Suppressor macrophage treated with lipopolysaccharide for 4 hours (primary cell): ENCODE measurements around the gene HIP1R.

ENCODE experiments used
- DNase-seq: peaks from one replicate; pipeline ENCODE4 v3.0.0-alpha.2; 2020

HIP1R gene

DNA sequence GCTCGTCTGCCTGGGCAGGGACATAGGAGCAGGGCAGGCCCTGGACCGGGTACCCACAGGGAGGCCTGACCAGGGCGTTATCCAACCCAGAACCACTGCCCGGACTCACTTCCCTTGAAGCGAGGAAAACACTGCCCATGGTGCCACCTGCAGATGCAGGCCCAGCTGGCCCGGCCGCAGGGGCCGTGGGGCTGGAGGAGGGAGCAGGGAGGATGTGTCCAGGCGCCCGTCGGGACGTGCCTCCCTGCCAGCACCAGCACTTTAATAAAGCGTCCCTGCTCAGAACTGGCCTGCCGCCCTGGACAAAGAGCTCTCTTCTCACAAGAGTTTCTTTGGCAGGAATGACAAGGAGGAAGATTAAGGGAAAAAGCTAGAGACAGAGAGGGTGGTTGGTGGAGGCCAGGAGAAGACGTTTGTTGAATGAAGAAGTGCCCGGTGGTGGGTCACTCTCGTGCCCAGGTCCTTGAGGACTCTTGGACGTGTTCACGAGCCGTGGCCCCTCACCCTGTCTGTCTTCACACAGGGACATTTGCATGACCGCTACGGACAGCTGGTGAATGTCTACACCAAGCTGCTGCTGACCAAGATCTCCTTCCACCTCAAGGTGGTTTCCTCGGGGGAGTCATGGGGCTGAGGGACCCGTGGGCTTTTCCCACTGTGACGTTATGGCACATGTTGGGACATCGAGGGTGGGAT is 14.2 kb downstream of the HIP1R start:
- no peak for DNase-seq

DNA sequence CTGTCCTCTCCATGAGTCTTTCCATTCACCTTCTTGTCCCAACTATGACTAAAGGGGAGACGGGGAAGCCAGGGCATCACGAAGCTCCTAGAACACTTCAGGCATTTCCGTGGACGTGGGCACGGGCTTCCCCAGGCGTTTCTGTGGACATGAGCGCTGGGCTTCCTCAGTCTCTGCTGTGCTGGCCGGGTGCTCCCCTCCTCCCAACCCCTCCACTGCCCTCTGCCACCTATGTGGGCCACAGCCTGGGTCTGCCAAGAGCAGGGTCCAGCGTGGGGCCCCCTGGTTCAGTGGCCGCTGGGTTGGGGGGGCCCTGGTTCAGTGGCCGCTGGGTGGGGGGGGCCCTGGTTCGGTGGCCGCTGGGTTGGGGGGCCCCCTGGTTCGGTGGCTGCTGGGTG is 14.8 kb downstream of the HIP1R start:
- DNase-seq = no peak

DNA sequence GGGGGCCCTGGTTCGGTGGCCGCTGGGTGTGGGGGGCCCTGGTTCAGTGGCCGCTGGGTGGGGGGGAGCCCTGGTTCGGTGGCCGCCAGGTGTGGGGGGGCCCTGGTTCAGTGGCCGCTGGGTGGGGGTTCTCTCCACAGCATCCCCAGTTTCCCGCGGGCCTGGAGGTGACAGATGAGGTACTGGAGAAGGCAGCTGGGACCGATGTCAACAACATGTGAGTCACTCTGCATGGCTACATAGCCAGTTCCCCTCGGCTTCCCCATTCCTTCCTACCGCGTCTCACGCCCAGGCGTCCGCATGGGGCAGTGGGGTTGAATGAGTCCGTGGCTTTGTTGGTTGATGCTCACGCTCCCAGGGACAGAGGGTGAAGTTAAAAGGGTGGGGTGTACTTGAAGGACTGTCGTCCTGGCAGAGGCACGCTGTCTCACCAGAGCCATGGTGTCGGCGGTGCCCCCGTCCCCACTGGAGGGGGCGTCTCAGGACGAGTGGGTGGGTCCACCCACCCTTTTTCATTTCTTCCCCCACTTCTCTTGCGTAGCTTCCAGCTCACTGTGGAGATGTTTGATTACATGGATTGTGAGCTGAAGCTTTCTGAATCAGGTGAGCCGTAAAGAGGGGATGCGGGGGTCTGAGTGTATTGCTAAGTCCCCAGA is 15.6 kb downstream of the HIP1R start:
- DNase-seq = peak; percentile 35

DNA sequence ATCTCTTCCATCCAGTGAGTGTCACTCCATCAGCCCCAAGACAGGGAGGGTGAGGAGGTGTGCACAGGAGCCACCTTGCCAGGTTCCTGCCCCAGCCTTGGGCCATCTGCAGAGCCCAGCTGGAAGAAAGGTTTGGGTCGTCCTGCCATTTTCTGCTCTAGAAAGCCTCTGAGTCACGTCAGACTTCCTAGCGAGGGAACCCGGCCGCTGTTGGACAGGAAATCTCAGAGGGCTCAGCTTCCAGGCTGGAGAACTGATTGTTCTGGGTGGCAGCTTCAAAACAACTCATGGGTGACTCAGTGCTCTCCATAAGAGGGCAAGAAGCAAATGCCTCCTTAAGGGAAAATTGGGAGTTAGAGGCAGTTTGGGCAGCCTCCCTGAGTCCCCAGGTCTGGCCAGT is 16.6 kb downstream of the HIP1R start:
- DNase-seq = no peak

DNA sequence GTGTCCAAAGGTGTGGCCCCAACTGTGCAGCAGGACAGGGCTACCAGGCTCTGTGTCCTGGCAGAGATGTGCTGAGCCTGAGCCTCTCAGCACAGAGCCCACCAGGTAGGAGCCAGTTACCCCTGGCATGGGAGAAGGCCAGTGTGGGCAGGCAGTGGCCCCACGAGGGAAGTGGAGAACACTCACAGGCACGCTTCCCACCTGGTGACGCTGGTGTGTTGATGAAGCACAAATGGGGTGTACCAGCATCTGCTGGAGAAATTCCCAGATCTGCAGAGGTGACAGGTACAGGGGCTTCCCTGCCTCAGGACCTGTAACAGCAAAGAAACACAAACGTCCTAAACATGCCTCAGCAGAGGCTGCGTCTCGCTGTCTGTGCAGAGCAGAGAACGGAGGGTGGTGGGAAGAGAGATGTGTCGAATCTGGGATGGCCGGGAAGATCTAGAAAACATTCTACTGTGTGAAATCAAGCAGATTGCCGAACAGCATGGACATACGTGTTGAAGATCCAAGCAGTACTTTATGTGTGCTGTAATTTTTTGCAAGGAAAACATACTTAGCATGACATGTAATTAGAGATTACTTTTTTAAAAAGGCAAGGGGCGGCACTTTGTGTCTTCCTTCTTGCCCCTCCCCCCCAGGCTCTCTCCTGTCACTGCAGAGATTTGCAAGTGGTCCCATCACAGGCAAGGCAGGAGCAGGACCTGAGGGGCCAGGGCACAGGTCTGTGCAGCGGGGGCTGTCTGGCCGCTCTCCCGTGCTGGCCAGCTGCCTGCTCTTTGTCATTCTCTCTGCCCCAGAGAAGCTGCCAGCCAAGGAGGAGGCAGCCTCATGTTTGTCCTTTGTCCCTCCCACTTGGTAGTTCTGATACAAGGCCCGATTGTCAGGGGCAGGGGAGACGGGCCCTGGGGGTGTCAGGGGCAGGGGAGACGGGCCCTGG is 17.3 kb downstream of the HIP1R start:
- no peak for DNase-seq

DNA sequence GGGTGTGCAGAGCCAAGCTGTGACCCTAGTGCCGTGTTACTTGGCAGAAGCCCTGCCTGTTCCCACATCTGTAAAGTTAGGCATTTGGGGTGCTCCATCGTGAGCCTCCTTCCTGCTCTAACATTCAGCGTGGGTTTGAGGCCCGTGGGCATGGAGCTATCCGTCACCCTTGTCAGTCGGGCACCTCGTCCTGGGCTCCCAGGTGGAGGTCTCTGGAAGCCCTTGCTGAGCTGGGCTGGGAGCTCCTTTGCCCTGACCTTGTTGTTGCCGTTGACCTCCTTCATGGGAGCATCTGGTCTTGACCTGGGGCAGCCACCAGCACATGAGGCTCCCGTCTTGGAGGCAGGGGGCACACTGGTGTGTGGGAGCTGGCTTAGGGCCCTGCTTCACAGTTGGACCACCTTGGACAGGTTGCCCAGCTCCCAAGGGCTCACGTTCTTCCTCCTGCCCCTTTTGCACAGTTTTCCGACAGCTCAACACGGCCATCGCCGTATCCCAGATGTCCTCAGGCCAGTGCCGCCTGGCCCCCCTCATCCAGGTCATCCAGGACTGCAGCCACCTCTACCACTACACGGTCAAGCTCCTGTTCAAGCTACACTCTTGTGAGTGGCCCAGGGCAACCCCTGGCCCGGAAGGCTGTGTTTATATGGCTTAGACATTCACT is 18.5 kb downstream of the HIP1R start:
- DNase-seq = no peak

DNA sequence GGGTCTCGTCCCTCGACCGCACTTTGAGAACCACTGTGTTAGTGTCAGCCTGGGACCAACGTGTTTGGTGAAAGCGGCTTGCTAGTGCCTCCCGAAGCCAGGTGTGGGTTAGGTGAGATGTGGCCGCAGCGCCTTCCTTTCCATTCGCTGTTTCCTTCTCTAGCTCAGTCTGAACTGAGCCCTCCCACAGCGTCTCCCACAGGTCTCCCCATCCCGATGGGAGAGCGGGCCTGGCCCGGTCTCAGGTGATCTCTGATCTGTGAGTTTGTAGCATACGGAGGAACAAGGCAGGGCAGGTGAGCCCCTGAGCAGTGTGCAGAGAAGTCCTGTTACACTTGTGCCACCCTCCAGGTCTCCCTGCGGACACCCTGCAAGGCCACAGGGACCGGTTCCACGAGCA is 19.3 kb downstream of the HIP1R start:
- no peak for DNase-seq

DNA sequence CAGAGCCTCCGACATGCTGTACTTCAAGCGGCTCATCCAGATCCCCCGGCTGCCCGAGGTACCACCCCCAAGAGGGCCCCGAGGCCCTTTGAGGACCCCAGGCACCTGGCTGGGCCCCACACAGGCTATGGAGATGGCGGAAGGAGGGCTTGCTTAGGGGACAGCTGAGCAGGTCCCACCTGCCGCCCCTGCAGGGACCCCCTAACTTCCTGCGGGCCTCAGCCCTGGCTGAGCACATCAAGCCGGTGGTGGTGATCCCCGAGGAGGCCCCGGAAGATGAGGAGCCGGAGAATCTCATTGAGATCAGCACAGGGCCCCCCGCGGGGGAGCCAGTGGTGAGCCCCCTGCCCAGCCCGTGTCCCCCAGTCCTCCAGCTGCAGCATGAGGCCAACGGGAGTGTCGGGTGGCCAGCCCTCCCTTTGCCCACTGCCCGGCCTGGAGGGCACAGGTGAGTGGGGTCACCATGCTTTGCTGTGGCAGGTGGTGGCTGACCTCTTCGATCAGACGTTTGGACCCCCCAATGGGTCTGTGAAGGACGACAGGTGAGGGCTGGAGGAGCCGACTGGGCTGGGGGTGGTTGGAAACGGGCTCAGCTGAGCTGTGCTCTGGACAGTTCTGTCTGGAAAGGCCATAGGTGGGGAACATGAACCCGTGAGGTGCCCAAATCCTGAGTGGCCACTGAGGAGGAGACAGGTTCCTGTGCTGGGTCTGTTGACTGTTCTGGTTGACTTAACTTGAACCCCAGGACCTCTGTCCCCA is 20.0 kb downstream of the HIP1R start:
- no peak for DNase-seq

DNA sequence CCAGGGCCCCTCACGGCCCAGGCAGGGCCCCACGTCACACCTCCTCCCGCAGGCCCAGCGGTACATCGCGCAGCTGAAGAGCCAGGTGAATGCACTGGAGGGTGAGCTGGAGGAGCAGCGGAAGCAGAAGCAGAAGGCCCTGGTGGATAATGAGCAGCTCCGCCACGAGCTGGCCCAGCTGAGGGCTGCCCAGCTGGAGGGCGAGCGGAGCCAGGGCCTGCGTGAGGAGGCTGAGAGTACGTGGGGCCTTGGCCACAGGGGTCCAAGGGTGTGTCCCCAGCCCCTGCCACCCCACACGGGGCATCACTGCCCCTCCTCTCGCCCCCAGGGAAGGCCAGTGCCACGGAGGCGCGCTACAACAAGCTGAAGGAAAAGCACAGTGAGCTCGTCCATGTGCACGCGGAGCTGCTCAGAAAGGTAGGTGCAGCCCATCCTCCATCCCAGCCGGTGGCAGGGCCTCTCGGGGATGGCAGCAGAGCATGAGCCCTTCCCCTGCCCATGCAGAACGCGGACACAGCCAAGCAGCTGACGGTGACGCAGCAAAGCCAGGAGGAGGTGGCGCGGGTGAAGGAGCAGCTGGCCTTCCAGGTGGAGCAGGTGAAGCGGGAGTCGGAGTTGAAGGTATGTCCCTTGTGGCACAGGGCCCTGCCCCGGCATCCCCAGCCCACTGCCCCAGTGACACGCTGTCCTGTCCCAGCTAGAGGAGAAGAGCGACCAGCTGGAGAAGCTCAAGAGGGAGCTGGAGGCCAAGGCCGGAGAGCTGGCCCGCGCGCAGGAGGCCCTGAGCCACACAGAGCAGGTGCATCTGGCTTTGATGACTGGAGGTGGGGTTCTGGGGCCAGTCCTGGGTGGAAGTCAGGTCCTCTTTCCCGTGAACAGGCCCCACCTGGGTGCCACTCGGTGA is 20.9 kb downstream of the HIP1R start:
- DNase-seq = no peak

DNA sequence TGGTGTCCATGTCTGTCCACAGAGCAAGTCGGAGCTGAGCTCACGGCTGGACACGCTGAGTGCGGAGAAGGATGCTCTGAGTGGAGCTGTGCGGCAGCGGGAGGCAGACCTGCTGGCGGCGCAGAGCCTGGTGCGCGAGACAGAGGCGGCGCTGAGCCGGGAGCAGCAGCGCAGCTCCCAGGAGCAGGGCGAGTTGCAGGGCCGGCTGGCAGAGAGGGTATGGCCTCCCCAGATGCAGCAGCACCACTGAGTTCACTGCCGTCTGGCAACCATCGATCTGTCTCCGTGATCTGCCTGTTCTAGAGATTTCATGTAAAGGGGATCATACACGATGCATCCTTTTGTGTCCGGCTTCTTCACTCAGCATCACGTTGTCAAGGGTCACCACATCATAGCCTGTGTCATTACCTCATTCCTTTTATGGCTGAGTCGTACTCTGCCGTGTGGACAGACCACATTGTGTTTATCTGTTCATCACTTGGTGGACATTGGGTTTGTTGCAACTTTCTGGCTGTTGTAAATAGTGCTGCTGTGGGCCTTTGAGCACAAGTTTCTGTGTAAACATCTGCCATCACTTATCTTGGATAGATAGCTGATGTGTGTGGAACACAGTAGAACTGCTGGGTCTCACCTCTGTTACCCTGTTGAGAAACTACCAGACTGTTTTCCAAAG is 21.9 kb downstream of the HIP1R start:
- DNase-seq = no peak

DNA sequence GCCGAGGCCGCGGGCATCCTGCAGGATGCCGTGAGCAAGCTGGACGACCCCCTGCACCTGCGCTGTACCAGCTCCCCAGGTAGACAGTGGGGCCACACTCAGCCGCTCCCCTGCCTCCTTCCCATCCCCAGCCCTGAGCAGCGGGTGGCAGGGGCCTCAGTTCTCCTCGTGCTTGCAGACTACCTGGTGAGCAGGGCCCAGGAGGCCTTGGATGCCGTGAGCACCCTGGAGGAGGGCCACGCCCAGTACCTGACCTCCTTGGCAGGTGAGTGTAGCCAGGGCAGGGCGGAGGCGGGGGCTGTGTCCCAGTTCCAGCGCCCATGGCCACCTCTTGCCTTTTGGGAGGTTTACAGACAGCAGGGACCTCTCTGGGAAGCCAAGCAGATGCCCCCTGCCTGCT is 22.9 kb downstream of the HIP1R start:
- no peak for DNase-seq

DNA sequence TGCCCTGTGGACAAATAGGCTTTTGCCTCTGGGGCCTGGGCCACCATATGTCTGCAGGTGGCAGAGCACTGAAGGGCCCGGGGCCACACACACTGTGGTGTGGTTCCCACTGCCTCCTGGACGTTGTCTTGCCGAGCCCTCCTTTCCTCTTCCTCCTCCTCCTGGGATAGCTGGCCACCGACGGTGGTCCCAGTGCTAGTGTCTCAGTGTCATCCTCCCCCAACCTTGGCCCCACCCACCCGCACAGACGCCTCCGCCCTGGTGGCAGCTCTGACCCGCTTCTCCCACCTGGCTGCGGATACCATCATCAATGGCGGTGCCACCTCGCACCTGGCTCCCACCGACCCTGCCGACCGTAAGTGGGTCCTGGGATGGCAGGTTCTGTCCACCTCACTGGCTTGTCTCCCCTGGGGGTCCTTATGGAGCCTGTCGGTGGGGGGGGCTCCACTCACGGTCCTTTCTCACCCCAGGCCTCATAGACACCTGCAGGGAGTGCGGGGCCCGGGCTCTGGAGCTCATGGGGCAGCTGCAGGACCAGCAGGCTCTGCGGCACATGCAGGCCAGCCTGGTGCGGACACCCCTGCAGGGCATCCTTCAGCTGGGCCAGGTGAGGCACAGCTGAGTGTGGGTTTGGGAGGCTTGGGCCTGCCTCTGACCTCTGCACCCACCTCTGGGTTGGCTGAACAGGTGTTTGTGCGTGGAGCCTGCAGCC is 23.5 kb downstream of the HIP1R start:
- DNase-seq = no peak

DNA sequence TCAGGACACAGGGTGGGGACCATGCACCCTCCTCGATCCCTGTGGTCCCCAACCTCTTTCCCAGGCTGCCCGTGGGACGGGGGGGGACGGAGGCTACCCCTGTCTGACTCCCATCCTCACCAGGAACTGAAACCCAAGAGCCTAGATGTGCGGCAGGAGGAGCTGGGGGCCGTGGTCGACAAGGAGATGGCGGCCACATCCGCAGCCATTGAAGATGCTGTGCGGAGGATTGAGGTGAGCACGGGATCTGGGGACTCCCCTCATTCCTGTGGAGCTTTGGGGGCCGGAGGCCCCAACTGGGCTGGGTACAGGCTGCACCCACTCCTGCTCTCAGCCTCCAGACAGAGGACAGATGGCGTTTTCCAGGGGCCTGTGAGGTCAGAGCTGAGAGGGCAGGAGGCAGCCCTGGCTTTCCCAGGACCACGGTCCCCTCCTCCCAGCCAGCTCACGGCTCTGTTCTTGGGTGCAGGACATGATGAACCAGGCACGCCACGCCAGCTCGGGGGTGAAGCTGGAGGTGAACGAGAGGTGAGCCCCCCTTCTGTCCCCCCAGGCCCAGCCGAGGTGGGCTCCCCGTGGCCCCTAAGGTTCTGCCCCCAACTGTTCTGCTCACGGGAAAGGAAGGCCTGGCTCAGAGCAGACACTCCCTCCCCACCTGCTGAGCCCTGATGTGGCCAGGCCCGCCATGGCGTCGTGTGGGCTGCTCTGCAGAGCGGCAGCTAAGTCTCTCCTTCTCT is 24.2 kb downstream of the HIP1R start:
- no peak for DNase-seq

DNA sequence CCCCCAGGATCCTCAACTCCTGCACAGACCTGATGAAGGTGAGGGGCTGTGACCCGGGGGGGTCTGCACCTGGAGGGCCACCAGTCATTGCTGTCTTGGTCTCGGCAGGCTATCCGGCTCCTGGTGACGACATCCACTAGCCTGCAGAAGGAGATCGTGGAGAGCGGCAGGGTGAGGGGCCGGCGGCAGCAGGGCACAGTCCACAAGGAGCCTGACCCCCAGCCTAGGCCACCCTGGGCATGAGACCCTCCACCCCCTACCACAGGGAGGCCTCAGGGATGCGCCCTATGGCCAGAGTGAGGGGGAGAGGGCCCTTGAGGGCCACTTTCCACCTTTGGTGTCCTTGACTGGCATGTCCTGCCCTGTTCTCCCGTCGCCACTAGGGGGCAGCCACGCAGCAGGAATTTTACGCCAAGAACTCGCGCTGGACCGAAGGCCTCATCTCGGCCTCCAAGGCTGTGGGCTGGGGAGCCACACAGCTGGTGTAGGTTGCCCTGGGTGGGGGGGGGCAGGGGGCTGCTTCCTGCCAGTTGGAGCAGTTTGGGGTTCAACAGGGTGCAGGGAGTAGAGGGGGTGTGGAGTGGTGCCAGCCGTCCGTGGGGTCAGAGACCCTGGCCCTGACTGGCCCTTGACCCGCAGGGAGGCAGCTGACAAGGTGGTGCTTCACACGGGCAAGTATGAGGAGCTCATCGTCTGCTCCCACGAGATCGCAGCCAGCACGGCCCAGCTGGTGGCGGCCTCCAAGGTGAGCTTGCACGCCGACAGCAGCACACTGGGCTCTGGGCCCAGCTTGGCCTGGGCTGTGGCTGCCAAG is 25.0 kb downstream of the HIP1R start:
- DNase-seq = peak; percentile 89

DNA sequence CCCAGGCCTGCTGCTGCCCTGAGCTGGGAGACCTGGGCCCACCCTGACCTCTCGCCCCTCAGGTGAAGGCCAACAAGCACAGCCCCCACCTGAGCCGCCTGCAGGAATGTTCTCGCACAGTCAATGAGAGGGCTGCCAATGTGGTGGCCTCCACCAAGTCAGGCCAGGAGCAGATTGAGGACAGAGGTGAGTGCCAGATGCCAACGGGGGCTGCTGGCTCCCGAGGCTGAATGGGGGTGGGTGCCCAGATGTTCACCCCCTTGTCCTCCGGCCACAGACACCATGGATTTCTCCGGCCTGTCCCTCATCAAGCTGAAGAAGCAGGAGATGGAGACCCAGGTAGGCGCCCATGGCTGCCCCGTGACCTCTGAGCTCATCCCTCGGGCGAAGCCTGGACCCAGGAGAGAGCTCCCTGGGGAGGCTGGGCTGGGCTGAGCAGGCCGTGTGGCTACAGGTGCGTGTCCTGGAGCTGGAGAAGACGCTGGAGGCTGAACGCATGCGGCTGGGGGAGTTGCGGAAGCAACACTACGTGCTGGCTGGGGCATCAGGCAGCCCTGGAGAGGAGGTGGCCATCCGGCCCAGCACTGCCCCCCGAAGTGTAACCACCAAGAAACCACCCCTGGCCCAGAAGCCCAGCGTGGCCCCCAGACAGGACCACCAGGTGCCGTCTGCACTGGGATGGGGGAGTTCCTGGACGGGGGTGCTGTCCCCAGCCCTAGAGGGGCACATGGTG is 25.8 kb downstream of the HIP1R start:
- DNase-seq = no peak

DNA sequence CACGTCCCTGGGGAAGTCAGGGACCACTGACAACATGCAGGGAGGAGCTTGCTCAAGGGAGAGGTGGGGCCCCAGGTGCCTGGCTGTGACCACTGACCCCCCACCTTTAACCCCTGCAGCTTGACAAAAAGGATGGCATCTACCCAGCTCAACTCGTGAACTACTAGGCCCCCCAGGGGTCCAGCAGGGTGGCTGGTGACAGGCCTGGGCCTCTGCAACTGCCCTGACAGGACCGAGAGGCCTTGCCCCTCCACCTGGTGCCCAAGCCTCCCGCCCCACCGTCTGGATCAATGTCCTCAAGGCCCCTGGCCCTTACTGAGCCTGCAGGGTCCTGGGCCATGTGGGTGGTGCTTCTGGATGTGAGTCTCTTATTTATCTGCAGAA is 26.3 kb downstream of the HIP1R start:
- no peak for DNase-seq

DNA sequence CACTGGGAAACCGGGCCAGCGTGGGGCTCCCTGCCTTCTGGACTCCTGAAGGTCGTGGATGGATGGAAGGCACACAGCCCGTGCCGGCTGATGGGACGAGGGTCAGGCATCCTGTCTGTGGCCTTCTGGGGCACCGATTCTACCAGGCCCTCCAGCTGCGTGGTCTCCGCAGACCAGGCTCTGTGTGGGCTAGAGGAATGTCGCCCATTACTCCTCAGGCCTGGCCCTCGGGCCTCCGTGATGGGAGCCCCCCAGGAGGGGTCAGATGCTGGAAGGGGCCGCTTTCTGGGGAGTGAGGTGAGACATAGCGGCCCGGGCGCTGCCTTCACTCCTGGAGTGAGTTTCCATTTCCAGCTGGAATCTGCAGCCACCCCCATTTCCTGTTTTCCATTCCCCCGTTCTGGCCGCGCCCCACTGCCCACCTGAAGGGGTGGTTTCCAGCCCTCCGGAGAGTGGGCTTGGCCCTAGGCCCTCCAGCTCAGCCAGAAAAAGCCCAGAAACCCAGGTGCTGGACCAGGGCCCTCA is 26.9 kb downstream of the HIP1R start:
- no peak for DNase-seq
